Mesothelial cell of epicardium (in vitro differentiated cells): ENCODE results near the gene RABGGTA. TPM values are rescaled to one million over a fixed set of nuclear protein-coding genes. Genes with fewer than 3 reads are reported as not detected.

Source experiments
- DNase-seq, 2 experiments: peaks; one replicate each; pipeline ENCODE4 v3.0.0; 2021; ENCODE audit warnings: low spot score in 2 of 2; ENCODE audit not compliant: unreplicated experiment in 2 of 2
- H3K27ac Mint-ChIP-seq: 2 replicates; pipeline ENCODE4 v1.8.0; 2021; ENCODE audit warnings: mixed read lengths
- H3K27me3 Mint-ChIP-seq: 2 replicates; pipeline ENCODE4 v1.8.0; 2021; ENCODE audit warnings: low read depth, mixed read lengths
- H3K36me3 Mint-ChIP-seq: 2 replicates; pipeline ENCODE4 v1.8.0; 2021; ENCODE audit warnings: mixed read lengths
- H3K4me1 Mint-ChIP-seq: 2 replicates; pipeline ENCODE4 v1.8.0; 2021; ENCODE audit warnings: mixed read lengths
- H3K4me3 Mint-ChIP-seq: 2 replicates; pipeline ENCODE4 v1.8.0; 2021; ENCODE audit warnings: mild to moderate bottlenecking, moderate library complexity, mixed read lengths
- H3K9me3 Mint-ChIP-seq: 2 replicates; pipeline ENCODE4 v1.8.0; 2021; ENCODE audit warnings: mixed read lengths
- CTCF ChIP-seq: fragments of 200-600 bp; sonication (generic); IDR thresholded peaks from one replicate; pipeline ENCODE4 v1.5.0; 2021; ENCODE audit warnings: antibody characterized with exemption; ENCODE audit not compliant: unreplicated experiment
- total RNA-seq: library from RNA; stranded (reverse); gene quantifications from 3 replicates; pipeline ENCODE4 v1.2.1, GENCODE V29; 2021

The RABGGTA gene
- total RNA-seq, 1 donor from 2014 or later, result 28.7 TPM

- Mint-ChIP-seq H3K9me3 (no peaks in the 10 kb centered on the region), H3K27ac (peak within 1 kb of the TSS; percentile 98), H3K36me3 (peaks cover 19% of the 10 kb centered on the region), H3K27me3 (no peaks in the 10 kb centered on the region), H3K4me3 (peak within 1 kb of the TSS; percentile 95), H3K4me1 (peaks cover 32% of the 10 kb centered on the region)
- no peak for TF ChIP-seq CTCF
- DNase-seq, result no peak
Observed at GRCh38 chr14:24232645-24233537, 38.5 kb downstream of the RABGGTA start, which contains the start of gene GMPR2. GMPR2 (plus strand) TSS chr14:24232929; CDS start chr14:24233254, 325 bp downstream.

- Mint-ChIP-seq H3K36me3 (peaks cover 17% of the 10 kb centered on the region), H3K4me3 (peak within 1 kb of the TSS; percentile 95), H3K27ac (peak within 1 kb of the TSS; percentile 98), H3K27me3 (no peaks in the 10 kb centered on the region), H3K4me1 (peaks cover 30% of the 10 kb centered on the region), H3K9me3 (no peaks in the 10 kb centered on the region)
- TF ChIP-seq CTCF, result no peak
- DNase-seq, result peak; percentile 65 to 79
Observed at GRCh38 chr14:24232121-24232644, 39.2 kb downstream of the RABGGTA start, which contains the start of gene NEDD8. NEDD8 (minus strand) TSS chr14:24232367; CDS start chr14:24232267, 100 bp downstream.

- Mint-ChIP-seq H3K27ac (peak overlapping the region; percentile 98), H3K36me3 (peaks cover 14% of the 10 kb centered on the region), H3K27me3 (no peaks in the 10 kb centered on the region), H3K4me1 (peaks cover 30% of the 10 kb centered on the region), H3K9me3 (no peaks in the 10 kb centered on the region), H3K4me3 (peak overlapping the region; percentile 95)
- no peak for TF ChIP-seq CTCF
- no peak for DNase-seq
Observed at GRCh38 chr14:24231263-24232120, 39.9 kb downstream of the RABGGTA start.

GRCh38 chr14:24228902-24229301 lies 42.5 kb downstream of the RABGGTA start:
- H3K27me3 Mint-ChIP-seq, result no peaks in the 10 kb centered on the region
- peaks cover 8% of the 10 kb centered on the region for H3K36me3 Mint-ChIP-seq
- no peak for TF ChIP-seq CTCF
- peaks cover 19% of the 10 kb centered on the region for H3K4me1 Mint-ChIP-seq
- H3K9me3 Mint-ChIP-seq, result no peaks in the 10 kb centered on the region
- H3K27ac Mint-ChIP-seq, result peak overlapping the region; percentile 16
- H3K4me3 Mint-ChIP-seq, result no peak overlapping the region
- no peak for DNase-seq

GRCh38 chr14:24226473-24226872 lies 44.9 kb downstream of the RABGGTA start:
- H3K27ac Mint-ChIP-seq, result no peak overlapping the region
- H3K9me3 Mint-ChIP-seq, result no peaks in the 10 kb centered on the region
- no peak for TF ChIP-seq CTCF
- no peaks in the 10 kb centered on the region for H3K27me3 Mint-ChIP-seq
- DNase-seq, result no peak
- peaks cover 6% of the 10 kb centered on the region for H3K4me1 Mint-ChIP-seq
- H3K36me3 Mint-ChIP-seq, result peaks cover 8% of the 10 kb centered on the region
- no peak overlapping the region for H3K4me3 Mint-ChIP-seq
